Astrocyte of the cerebellum (primary cell): ENCODE results near the gene HSF5.

Experiments used
- DNase-seq: peaks from one replicate; pipeline ENCODE4 v3.0.0-alpha.2; 2011; ENCODE audit warnings: low read depth
- H3K4me3 ChIP-seq: 2 replicates; pipeline ENCODE4 v1.5.1; 2011; ENCODE audit warnings: mild to moderate bottlenecking, low read depth, low read length, moderate library complexity
- CTCF ChIP-seq: IDR thresholded peaks from 2 replicates; pipeline ENCODE4 v1.5.1; 2012; ENCODE audit warnings: low read length, low read depth, moderate library complexity, mild to moderate bottlenecking; ENCODE audit errors: missing control alignments
- in situ Hi-C: cut with HindIII; loops from 2 replicates; pipeline ENCODE4 v1.10.0; 2017; ENCODE audit warnings: low sequenced_read_pairs

The HSF5 gene

GRCh38 chr17:58513965-58514769 is 26.0 kb upstream of the HSF5 start, which contains the start of gene MTMR4:
MTMR4 (minus strand) TSS chr17:58514638; CDS start chr17:58514407, 231 bp downstream.
- no peak for DNase-seq
- peak within 1 kb of the TSS; percentile 75 for H3K4me3 ChIP-seq
- no peak for TF ChIP-seq CTCF
- in situ Hi-C loops, result no loop called here

- TF ChIP-seq CTCF, result no peak
- no peak for DNase-seq
- H3K4me3 ChIP-seq, result peak overlapping the region; percentile 75
- in situ Hi-C loops, result no loop called here
Measured at GRCh38 chr17:58513267-58513964, 25.2 kb upstream of the HSF5 start.

- in situ Hi-C loops, result no loop called here
- no peak for TF ChIP-seq CTCF
- no peak for DNase-seq
- no peak overlapping the region for H3K4me3 ChIP-seq
Measured at GRCh38 chr17:58510075-58510474, 21.9 kb upstream of the HSF5 start.

GRCh38 chr17:58508341-58509067 is 20.3 kb upstream of the HSF5 start:
- no peak overlapping the region for H3K4me3 ChIP-seq
- TF ChIP-seq CTCF, result no peak
- DNase-seq, result no peak
- in situ Hi-C loops, result no loop called here

GRCh38 chr17:58507123-58507634 is 19.0 kb upstream of the HSF5 start:
- DNase-seq, result no peak

More at GRCh38 chr17:58507123-58507634, 19.0 kb upstream of the HSF5 start:
- TF ChIP-seq CTCF, result no peak
- in situ Hi-C loops, result no loop called here
- no peak overlapping the region for H3K4me3 ChIP-seq
